Astrocyte of the cerebellum (primary cell): ENCODE data around the gene KIF5B.
"Not testable (repeated sequence)": the region's sequence is repeated elsewhere in the genome, so short reads cannot be mapped to it uniquely, and the experiment has no call there.

Source experiments
- DNase-seq: peaks from one replicate; pipeline ENCODE4 v3.0.0-alpha.2; 2011; ENCODE audit warnings: low read depth
- H3K4me3 ChIP-seq: 2 replicates; pipeline ENCODE4 v1.5.1; 2011; ENCODE audit warnings: mild to moderate bottlenecking, low read depth, low read length, moderate library complexity
- in situ Hi-C: cut with HindIII; loops from 2 replicates; pipeline ENCODE4 v1.10.0; 2017; ENCODE audit warnings: low sequenced_read_pairs
- TF ChIP-seq, protein P1 (sequence below): IDR thresholded peaks from 2 replicates; pipeline ENCODE4 v1.5.1; 2012; ENCODE audit warnings: low read length, low read depth, moderate library complexity, mild to moderate bottlenecking; ENCODE audit errors: missing control alignments

The KIF5B gene

GRCh38 chr10:32004161-32004591 lies 52.0 kb downstream of the KIF5B start:
- in situ Hi-C loops, result no loop called here
- no peak overlapping the region for H3K4me3 ChIP-seq
- DNase-seq, result no peak
- TF ChIP-seq, protein P1, sequence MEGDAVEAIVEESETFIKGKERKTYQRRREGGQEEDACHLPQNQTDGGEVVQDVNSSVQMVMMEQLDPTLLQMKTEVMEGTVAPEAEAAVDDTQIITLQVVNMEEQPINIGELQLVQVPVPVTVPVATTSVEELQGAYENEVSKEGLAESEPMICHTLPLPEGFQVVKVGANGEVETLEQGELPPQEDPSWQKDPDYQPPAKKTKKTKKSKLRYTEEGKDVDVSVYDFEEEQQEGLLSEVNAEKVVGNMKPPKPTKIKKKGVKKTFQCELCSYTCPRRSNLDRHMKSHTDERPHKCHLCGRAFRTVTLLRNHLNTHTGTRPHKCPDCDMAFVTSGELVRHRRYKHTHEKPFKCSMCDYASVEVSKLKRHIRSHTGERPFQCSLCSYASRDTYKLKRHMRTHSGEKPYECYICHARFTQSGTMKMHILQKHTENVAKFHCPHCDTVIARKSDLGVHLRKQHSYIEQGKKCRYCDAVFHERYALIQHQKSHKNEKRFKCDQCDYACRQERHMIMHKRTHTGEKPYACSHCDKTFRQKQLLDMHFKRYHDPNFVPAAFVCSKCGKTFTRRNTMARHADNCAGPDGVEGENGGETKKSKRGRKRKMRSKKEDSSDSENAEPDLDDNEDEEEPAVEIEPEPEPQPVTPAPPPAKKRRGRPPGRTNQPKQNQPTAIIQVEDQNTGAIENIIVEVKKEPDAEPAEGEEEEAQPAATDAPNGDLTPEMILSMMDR, result no peak

DNA sequence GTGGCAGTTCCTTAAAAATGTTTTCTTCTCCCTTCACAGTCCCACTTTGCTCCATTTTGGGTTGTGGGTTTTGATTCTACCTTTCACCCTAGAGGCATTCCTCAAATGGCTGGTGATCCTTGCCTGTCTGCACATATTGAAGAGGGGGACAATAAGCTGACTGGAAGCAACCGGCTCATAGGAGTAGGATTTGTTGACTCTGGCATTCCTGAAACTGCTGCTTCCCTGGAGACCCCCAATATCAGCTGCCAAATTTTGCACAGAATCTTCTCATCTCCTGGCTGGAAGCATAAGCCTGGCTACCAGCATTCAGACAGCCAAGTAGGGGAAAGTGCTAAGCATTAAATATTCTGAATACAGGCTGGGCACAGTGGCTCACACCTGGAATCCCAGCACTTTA lies 53.7 kb downstream of the KIF5B start:
- no peak for DNase-seq
- in situ Hi-C loops, result no loop called here
- H3K4me3 ChIP-seq, result no peak overlapping the region
- TF ChIP-seq, protein P1, result no peak

DNA sequence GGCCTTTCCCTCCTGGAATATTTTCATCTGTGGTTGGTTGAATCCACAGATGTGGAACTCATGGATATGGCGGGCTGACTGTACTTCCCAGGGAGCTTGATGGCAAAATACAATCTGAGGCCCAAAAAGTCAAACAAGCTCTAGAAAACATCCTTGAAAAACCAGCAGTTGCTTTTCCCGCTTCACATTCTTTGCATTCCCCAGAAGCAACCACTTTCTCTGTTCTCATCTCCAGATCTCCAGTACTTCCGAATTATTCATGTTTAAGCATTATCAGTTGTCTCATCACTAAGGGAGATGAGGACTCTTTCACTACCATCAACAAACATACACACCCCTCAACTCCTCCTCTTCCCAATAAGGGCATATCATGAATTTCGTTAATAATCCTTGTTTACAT lies 55.3 kb downstream of the KIF5B start:
- TF ChIP-seq, protein P1, result no peak
- H3K4me3 ChIP-seq, result no peak overlapping the region
- in situ Hi-C loops, result no loop called here
- peak; percentile 18 for DNase-seq

GRCh38 chr10:31999836-32000235 lies 56.4 kb downstream of the KIF5B start:
- TF ChIP-seq, protein P1, result no peak
- DNase-seq, result no peak
- in situ Hi-C loops, result no loop called here
- H3K4me3 ChIP-seq, result no peak overlapping the region

GRCh38 chr10:31999070-31999660 lies 57.1 kb downstream of the KIF5B start:
- no peak for DNase-seq
- in situ Hi-C loops, result no loop called here
- TF ChIP-seq, protein P1, result no peak

DNA sequence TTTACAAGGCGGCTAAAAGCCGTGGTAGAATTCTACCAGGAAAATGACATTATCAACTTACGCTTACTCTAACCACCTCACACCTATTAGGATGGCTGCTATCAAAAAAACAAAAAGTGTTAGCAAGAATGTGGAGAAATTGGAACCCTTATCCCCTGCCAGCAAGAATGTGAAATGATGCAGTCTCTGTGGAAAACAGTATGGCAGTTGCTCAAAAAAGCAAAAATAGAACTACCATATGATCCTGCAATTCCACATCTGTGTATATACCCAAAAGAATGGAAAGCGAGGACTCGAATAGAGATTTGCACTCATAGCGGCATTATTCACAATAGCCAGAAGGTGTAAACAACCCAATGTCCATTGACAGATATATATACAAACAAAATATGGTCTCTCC lies 61.3 kb downstream of the KIF5B start:
- TF ChIP-seq, protein P1, result no peak
- no peak for DNase-seq
- in situ Hi-C loops, result no loop called here
- H3K4me3 ChIP-seq, result no peak overlapping the region

More at GRCh38 chr10:31999070-31999660, 57.1 kb downstream of the KIF5B start:
- no peak overlapping the region for H3K4me3 ChIP-seq

GRCh38 chr10:31990937-31991336 lies 65.3 kb downstream of the KIF5B start:
- DNase-seq, result no peak
- TF ChIP-seq, protein P1, result no peak
- H3K4me3 ChIP-seq, result no peak overlapping the region
- in situ Hi-C loops, result no loop called here

DNA sequence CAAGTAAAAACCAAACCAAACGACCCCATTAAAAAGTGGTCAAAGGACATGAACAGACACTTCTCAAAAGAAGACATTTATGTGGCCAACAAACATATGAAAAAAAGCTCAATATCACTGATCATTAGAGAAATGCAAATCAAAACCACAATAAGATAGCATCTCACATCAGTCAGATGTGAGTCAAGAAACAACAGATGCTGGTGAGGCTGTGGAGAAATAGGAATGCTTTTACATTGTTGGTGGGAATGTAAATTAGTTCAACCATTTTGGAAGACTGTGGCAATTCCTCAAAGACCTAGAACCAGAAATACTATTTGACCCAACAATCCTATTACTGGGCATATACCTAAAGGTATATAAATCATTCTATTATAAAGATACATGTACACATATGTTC lies 68.4 kb downstream of the KIF5B start:
- H3K4me3 ChIP-seq, in situ Hi-C loops, DNase-seq: not testable (repeated sequence)
